HEK293T (cell line): ENCODE data around the gene UBE2E2.

ENCODE experiments used
- FOXA1 ChIP-seq: fragments of 450-650 bp; IDR thresholded peaks from 2 replicates; pipeline ENCODE4 v1.6.1; 2016; ENCODE audit warnings: mild to moderate bottlenecking
- HDGF ChIP-seq: fragments of 450-650 bp; IDR thresholded peaks from 2 replicates; pipeline ENCODE4 v1.6.1; 2017; ENCODE audit warnings: antibody characterized with exemption, borderline replicate concordance
- L3MBTL2 ChIP-seq: fragments of 450-650 bp; conservative IDR thresholded peaks from 2 replicates; pipeline ENCODE4 v1.6.1; 2016; ENCODE audit warnings: mild to moderate bottlenecking
- SP1 ChIP-seq: fragments of 450-650 bp; IDR thresholded peaks from 2 replicates; pipeline ENCODE4 v1.6.1; 2017
- ZNF384 ChIP-seq: fragments of 450-650 bp; IDR thresholded peaks from 2 replicates; pipeline ENCODE4 v1.6.1; 2016

DNA sequence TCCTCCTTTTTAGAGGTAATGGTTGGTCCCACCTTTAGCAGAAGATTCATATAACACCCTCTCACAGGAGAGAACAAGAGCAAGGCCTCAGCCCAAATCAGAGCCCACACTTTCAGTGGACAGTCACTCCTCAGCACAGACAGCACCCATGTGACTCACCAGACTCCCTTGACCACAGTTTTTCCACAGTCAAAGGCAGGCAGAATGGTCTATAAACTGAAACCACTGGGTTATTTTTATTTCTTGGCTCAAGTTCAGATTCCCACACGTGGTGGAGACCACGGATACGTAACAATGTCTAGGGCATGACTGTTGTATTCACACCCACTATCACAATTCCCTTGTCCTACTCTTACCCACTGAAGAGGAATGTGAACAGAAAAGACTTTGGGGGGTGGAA is 364.8 kb downstream of the UBE2E2 start:
- TF ChIP-seq FOXA1 (no peak), SP1 (no peak), HDGF (no peak), L3MBTL2 (no peak), ZNF384 (no peak)
